Dermis blood vessel endothelial cell (primary cell): Measurements from ENCODE around the gene TGFBR3L. TPM values are rescaled to one million over a fixed set of nuclear protein-coding genes. Genes with fewer than 3 reads are reported as not detected.

ENCODE experiments used
- DNase-seq: peaks from one replicate; pipeline ENCODE4 v3.0.0; 2010
- total RNA-seq: library from RNA; depleted of rRNA; stranded (reverse); fragments of >200 nt; gene quantifications from 2 replicates; pipeline ENCODE4 v1.2.3, GENCODE V29; 2014

TGFBR3L gene
- total RNA-seq, 1 donor from 2014 or later, result not detected

DNA sequence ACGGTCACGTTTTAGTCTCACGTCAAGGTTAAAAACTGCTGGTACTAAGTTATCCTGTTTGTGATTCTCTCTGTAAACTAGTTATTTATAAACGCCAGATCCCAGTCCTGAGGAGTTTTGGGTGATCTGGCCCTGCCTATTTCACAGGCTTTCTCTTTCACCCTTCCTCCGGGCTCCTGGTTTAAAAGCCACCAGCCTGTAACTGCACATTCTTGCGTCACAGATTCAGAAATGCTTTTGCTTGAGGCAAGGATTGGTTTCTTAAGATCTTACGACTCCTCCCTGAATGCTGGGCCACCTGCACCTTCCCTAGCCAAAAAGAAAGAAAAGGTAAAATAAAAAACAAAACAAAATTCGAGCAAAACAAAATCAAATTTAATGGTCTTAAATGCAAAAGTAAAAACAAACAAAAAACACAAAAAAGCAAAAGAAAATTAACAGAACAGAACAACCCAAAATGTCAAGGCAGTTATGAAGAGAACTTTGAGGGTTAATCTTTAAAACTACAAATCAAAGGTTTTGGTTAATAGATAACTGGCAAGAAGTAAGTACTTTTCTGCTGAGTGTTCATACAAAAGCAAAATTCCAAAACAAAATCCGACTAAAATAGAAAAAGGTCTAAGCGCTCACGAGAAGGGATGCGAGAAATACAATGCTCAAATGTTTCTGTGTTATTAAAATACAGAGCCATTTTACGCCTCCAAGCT, 47.4 kb downstream of the TGFBR3L start:
- no peak for DNase-seq

DNA sequence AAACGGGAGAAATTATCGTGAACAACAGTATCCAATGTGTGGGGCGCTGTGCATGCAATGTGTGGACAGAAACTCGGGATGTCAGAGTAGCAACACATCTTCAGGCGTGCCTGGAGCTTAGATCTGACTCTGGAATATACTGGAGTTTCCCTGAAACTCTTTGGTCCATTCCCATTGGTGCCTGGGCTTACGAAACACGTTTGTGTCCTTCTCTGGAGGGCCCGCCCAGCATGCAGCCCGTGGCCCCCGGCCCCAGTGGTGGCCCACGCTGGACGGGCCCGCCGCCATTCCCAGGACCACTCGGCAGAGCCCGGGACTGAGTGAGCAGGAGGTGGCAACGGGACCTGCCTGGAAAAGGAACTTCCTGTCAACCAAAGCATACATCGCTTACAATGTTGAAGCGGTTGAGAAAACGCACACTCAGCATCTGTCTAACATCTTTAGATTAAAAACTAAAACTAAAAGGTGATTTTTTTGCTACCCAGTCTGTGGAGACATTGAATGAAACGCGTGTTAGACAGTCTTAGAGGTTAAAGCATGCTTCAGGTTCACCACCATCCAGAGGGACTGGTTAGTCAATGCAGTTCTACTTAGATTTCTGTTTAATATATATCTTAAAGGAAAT, 48.1 kb downstream of the TGFBR3L start:
- no peak for DNase-seq

DNA sequence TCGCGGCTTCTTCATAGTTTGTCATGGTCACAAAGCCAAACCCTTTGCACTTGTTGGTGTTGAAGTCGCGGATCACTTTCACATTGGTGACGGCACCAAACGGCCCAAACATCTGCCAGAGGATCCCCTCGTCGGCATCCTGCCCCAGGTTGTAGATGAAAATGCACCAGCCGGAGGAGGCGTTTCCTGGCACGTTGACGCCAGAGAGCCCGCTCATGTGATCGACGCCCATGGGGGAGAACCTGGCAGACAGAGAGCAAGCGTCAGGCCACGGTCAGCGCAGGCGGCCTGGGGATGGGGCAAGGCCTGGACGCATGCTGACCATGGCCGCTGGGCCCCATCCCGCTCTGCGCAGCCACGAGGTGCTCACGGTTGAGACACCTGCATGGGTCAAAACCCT, 48.9 kb downstream of the TGFBR3L start:
- no peak for DNase-seq

DNA sequence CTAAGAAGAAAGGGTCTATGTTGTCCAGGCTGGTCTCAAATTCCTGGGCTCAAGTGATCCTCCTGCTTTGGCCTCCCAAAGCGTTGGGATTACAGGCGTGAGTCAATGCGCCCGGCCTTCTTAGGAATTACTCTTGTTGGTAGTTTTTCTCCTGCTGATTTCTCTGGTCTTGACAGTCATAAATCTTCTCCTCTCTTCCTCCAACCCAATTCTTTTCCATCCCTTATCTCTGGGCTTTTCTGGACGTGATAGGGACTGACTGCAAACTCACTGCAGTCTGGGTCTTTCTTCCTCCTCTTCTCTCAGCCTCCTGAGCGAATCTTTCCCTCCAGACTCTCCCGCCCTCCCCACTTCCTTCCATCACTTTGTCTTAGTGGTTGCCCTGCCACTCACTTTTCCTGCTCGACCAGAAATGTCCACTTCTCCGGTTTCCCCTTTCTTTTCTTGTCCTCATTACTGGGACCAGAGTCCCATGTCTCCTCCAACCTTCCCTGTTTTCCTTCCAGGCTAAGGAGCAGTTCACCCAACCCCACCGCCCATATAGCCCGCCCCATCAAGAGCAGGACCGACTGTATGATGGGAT, 50.7 kb downstream of the TGFBR3L start:
- DNase-seq, result no peak

DNA sequence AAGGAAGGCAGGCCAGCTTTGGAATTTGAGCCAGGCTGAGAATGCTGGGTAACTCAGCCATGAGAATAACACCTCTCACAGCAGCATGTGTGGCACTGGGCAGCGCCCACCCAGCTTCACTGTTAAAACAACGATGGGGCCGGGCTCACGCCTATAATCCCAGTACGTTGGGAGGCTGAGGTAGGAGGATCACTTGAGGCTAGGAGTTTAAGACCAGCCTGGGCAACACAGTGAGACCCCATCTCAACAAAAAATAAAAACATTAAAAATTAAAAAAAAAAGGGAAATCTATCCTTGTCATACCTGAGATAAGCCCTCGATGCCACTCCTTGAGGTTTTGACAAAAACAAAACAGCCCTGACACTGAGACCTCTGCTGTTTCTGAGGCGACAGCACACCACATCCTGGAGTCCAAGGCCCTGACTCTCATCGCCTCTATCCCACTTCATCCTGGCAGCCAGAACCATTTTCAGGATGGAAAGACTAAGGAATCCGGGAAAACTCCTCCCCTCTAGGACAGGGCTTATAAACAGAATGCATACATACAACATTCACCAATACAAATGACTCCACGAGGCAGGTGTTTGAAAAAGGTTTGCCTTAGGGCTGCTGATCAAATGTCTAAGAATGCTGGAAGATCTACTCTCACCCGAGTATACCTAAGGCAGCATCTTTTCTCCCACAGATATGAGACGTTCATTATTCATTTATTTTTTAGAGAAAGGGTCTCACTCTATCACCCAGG, 51.5 kb downstream of the TGFBR3L start:
- no peak for DNase-seq

DNA sequence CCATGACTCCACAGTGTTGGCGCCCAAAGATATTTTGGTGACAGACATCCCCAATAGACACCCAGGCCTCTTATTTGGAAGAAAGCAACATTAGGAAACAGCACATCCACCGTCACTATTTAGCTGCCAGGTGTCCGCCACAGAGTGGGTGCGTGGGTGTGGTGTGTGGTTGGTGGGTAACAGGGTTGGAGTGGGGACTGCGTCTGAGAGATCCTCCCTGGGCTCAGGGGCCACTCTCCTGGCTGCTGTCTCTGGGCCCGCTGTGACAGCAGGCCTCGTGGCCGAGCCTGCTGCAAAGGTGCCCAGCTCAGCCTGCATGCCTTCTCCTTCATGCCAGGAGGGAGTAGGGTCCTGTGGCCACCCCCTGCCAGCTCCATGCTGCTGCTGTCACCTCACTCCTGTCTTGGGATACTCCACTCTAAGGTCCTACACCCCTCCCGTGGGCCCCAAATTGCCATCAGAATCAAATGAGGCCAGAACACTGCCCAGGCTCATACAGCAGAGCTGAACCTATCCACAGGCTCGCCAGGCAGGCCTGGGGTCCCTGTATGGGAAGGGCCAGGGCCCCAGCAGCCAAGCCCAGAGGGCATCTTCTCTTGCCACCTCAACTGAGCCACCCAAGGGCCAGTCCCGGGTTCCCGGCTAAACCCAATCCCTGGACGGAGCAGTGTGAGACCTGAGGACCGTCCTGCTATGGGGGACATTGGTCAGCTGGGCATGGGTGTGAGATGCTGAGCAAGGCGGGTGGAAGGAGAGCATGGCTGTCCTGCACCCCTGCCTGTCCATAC, 53.6 kb downstream of the TGFBR3L start:
- no peak for DNase-seq

Other genes with a start within 250 kb of the TGFBR3L start
- not detected in 2 replicates for gene RETN, start 245.8 kb upstream of the TGFBR3L start, total RNA-seq
- not detected in 2 replicates for gene MCEMP1, start 237.7 kb upstream of the TGFBR3L start, total RNA-seq
- 69.9 and 97.4 TPM in 2 replicates for gene TRAPPC5, start 234.0 kb upstream of the TGFBR3L start, total RNA-seq
- not detected in 2 replicates for gene FCER2, start 212.7 kb upstream of the TGFBR3L start, total RNA-seq
- not detected in 2 replicates for gene CLEC4G, start 182.7 kb upstream of the TGFBR3L start, total RNA-seq
- under 0.01 TPM in 1 of 2 replicates, not detected in the other for gene CD209, start 167.3 kb upstream of the TGFBR3L start, total RNA-seq
- gene CLEC4M, start 151.6 kb upstream of the TGFBR3L start, total RNA-seq, result 5.6 and 25.2 TPM in 2 replicates
- 12.6 and 16.5 TPM in 2 replicates for gene EVI5L, start 84.6 kb upstream of the TGFBR3L start, total RNA-seq
- gene PRR36, start 40.4 kb upstream of the TGFBR3L start, total RNA-seq, result not detected in 2 replicates
- 0.51 TPM in 2 replicates for gene LRRC8E, start 26.3 kb upstream of the TGFBR3L start, total RNA-seq
- gene MAP2K7, start 11.0 kb upstream of the TGFBR3L start, total RNA-seq, result 10.4 and 18.8 TPM in 2 replicates
- gene SNAPC2, start 5.5 kb downstream of the TGFBR3L start, total RNA-seq, result 14.1 and 14.3 TPM in 2 replicates
- gene CTXN1, start 11.3 kb downstream of the TGFBR3L start, total RNA-seq, result 4.6 and 4.9 TPM in 2 replicates
- gene TIMM44, start 28.8 kb downstream of the TGFBR3L start, total RNA-seq, result 44.0 and 53.4 TPM in 2 replicates
- 43.2 and 98.7 TPM in 2 replicates for gene ELAVL1, start 90.8 kb downstream of the TGFBR3L start, total RNA-seq
- gene CCL25, start 137.9 kb downstream of the TGFBR3L start, total RNA-seq, result not detected in 2 replicates
- 0.05 TPM in 1 of 2 replicates, not detected in the other for gene FBN3, start 234.8 kb downstream of the TGFBR3L start, total RNA-seq